Measurements from ENCODE around the gene ROCK2. TPM values are rescaled to one million over a fixed set of nuclear protein-coding genes. Genes with fewer than 3 reads are reported as not detected.
A peak's percentile ranks its signal among the peaks of the same experiment; 100 is the strongest.

Gene ROCK2
- total RNA-seq, 4 donors from 2014 or later = 90.0 to 119 (median 101) TPM

DNA sequence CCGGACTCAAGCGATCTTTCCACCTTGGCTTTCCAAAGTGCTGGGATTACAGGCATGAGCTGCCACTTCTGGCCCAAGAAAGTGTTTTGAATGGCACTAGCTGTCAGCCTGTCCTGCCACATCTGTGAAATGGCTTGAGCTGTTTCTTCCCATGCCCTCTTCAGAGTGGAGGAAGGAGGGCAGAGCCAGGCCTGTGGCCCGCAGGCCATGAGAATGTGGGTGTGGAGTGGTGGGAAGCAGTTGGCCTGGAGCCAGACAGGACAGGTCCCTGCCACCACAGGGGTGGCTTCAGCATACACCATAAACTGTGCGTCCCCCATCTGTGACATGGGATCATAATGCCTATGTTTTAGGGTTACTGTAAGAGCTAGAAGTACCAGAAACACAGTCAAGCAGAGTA is 182.7 kb downstream of the ROCK2 start:
- H3K27ac ChIP-seq (replicated peaks in 1 of 4) = no peak overlapping the region
- TF ChIP-seq CTCF (IDR thresholded peaks at IDR 0.05) (no peak), POLR2AphosphoS5 (IDR thresholded peaks at IDR 0.05) (no peak), POLR2A (IDR thresholded peaks at IDR 0.05; ENCODE audit: low read depth) (no peak), EP300 (IDR thresholded peaks at IDR 0.05) (no peak)
- H3K36me3 ChIP-seq = peaks cover 0 to 24% (median 10%) of the 10 kb centered on the region in 4 donors
- H3K9me3 ChIP-seq = no peaks in the 10 kb centered on the region
- H3K4me1 ChIP-seq = peaks cover 0 to 10% (median 6%) of the 10 kb centered on the region in 4 donors
- intact Hi-C loops (cut with DNase I) = no loop called here
- no peaks in the 10 kb centered on the region for H3K27me3 ChIP-seq
- no peak for DNase-seq (ENCODE audit: extremely low spot score)
- 94% methylated on average over 3 of the region's 4 CpGs for WGBS
- no peak overlapping the region for H3K4me3 ChIP-seq

DNA sequence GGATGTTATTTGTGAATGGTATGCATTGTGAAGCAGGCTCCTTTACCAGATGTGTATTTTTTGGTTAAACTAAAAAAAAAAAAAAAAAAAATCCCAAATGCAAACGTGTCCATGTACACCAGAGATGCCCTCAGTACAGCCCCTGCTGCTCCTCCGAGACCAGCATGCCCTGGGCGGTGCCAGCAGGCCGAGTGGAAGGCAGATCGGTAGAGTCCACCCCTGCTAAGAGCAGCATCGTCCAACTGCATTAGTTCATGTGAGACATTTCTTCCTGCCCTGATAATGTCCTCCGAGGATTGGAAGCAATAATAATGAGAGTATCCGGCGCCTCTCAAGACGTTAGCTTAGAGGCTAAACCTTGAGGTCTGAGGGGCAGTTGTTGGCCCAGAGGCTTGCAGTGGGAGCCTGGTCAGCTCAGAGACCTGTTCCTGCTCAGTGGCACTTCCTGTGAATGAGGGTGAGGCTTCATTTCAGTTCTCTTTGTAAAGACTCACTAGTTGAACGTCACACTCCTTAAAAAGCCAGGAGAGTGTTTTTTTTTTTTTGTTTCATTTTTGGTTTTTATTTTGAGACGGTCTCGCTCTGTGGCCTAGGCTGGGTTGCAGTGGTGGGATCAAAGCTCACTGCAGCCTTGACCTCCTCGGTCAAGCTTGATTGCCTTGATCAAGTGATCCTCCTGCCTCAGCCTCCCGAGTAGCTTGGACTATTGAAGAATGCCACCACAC is 183.5 kb downstream of the ROCK2 start:
- H3K27me3 ChIP-seq = no peaks in the 10 kb centered on the region
- TF ChIP-seq POLR2A (IDR thresholded peaks at IDR 0.05; ENCODE audit: low read depth) (no peak), EP300 (IDR thresholded peaks at IDR 0.05) (no peak), POLR2AphosphoS5 (IDR thresholded peaks at IDR 0.05) (no peak), CTCF (IDR thresholded peaks at IDR 0.05) (no peak)
- DNase-seq (ENCODE audit: extremely low spot score) = no peak
- no peak overlapping the region for H3K27ac ChIP-seq (replicated peaks in 1 of 4)
- peaks cover 7 to 19% (median 15%) of the 10 kb centered on the region in 4 donors for H3K4me1 ChIP-seq
- H3K36me3 ChIP-seq = peaks cover 0 to 24% (median 10%) of the 10 kb centered on the region in 4 donors
- H3K4me3 ChIP-seq = no peak overlapping the region
- WGBS = 92% methylated on average over 15 of the region's 15 CpGs
- intact Hi-C loops (cut with DNase I) = no loop called here
- no peaks in the 10 kb centered on the region for H3K9me3 ChIP-seq

DNA sequence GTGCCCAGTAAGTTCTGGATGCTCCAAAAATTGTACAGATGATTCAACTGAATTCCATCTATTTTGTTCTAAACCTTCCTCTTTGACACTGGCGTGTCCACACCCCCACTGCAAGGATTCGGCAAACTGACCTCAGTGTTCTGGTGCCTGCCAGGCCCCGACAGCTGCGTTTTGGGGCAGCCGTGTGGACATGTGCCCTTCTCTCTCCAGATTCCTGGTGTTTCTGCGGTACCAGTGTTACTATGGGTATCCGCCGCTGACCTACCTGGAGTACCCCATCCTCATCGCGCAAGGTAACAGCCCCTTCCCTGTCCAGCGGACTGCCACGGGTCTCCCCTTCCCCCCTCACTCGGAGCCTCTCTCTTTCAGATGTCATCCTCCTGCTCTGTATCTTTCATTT is 184.2 kb downstream of the ROCK2 start:
- intact Hi-C loops (cut with DNase I) = no loop called here
- WGBS = 93% methylated on average over 9 of the region's 13 CpGs

DNA sequence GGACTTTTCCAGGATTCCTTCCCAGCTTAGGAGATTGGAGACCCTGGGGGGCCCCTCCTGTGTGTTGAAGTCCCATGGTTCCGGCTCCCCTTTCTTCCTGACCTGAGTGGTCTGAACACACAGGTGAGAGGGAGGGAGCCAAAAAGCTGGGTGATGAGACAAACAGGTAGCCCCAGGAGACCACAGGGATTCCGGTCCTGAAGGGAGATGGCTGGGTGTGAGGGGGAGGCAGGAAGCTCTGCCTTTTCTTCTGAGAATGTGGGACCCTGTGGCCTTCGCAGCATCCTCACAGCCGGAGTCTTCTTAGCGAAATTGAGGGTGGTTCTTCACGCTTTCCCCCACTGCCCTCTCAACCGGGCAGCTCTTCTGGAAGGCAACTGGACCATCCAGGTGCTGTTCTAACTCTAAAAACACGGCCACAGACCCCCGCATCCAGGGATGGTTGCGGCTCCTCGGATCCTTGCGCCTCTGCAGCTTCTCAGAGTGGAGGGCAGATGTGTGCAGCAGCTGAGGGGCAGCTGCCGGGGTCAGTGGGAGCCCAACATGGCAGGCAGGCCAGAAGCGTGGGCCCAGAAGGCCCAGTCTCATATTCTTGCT is 184.8 kb downstream of the ROCK2 start:
- no peak overlapping the region for H3K27ac ChIP-seq (replicated peaks in 1 of 4)
- peak; percentile 86 for DNase-seq (ENCODE audit: extremely low spot score)
- no peak overlapping the region for H3K4me3 ChIP-seq
- no peaks in the 10 kb centered on the region for H3K27me3 ChIP-seq
- H3K9me3 ChIP-seq = no peaks in the 10 kb centered on the region
- H3K4me1 ChIP-seq = peaks cover 11 to 25% (median 19%) of the 10 kb centered on the region in 4 donors
- H3K36me3 ChIP-seq = peaks cover 0 to 24% (median 10%) of the 10 kb centered on the region in 4 donors
- no peak for TF ChIP-seq POLR2A (IDR thresholded peaks at IDR 0.05; ENCODE audit: low read depth)
- TF ChIP-seq EP300 (IDR thresholded peaks at IDR 0.05) = no peak
- no peak for TF ChIP-seq POLR2AphosphoS5 (IDR thresholded peaks at IDR 0.05)
- intact Hi-C loops (cut with DNase I) = no loop called here
- 97% methylated on average over 14 of the region's 14 CpGs for WGBS

More for the DNA sequence above, 184.2 kb downstream of the ROCK2 start:
- no peak for TF ChIP-seq EP300 (IDR thresholded peaks at IDR 0.05)
- no peak for TF ChIP-seq POLR2A (IDR thresholded peaks at IDR 0.05; ENCODE audit: low read depth)
- no peak for TF ChIP-seq POLR2AphosphoS5 (IDR thresholded peaks at IDR 0.05)
- TF ChIP-seq CTCF (IDR thresholded peaks at IDR 0.05) = no peak
- no peak for DNase-seq (ENCODE audit: extremely low spot score)
- no peak overlapping the region for H3K4me3 ChIP-seq
- no peaks in the 10 kb centered on the region for H3K27me3 ChIP-seq
- H3K27ac ChIP-seq (replicated peaks in 1 of 4) = no peak overlapping the region
- no peaks in the 10 kb centered on the region for H3K9me3 ChIP-seq
- peaks cover 0 to 24% (median 10%) of the 10 kb centered on the region in 4 donors for H3K36me3 ChIP-seq
- H3K4me1 ChIP-seq = peaks cover 11 to 24% (median 18%) of the 10 kb centered on the region in 4 donors

GRCh38 chr2:11158916-11159573 is 185.4 kb downstream of the ROCK2 start:
- H3K9me3 ChIP-seq = no peaks in the 10 kb centered on the region
- TF ChIP-seq POLR2AphosphoS5 (IDR thresholded peaks at IDR 0.05) (no peak), EP300 (IDR thresholded peaks at IDR 0.05) (no peak), CTCF (IDR thresholded peaks at IDR 0.05) (no peak), POLR2A (IDR thresholded peaks at IDR 0.05; ENCODE audit: low read depth) (no peak)
- no peak overlapping the region for H3K4me3 ChIP-seq
- intact Hi-C loops (cut with DNase I) = no loop called here
- peaks cover 0 to 24% (median 10%) of the 10 kb centered on the region in 4 donors for H3K36me3 ChIP-seq
- H3K27me3 ChIP-seq = no peaks in the 10 kb centered on the region
- no peak for DNase-seq (ENCODE audit: extremely low spot score)
- H3K27ac ChIP-seq (replicated peaks in 1 of 4) = no peak overlapping the region
- 87% methylated on average over 7 of the region's 14 CpGs for WGBS
- H3K4me1 ChIP-seq = peaks cover 15 to 32% (median 25%) of the 10 kb centered on the region in 4 donors
